OCI-LY3 (cell line): ENCODE data around the gene SOX1.

Experiments
- CTCF ChIP-seq: fragments of 200-600, 300-600 bp; sonication (generic); IDR thresholded peaks from 2 replicates; pipeline ENCODE4 v1.5.1; 2014; ENCODE audit warnings: antibody characterized with exemption, low read length, low read depth
- EZH2phosphoT487 ChIP-seq: fragments of 200-600 bp; shearing (Covaris generic); IDR thresholded peaks from 2 replicates; pipeline ENCODE4 v1.6.1; 2018; ENCODE audit warnings: antibody characterized with exemption, mixed run types, low read depth

GRCh38 chr13:112052213-112052612 is 14.7 kb upstream of the SOX1 start:
- no peak for TF ChIP-seq EZH2phosphoT487
- no peak for TF ChIP-seq CTCF
